Activated T-cell treated with anti-CD3 and anti-CD28 coated beads, Interleukin-2, amount 50 U/mL, for 72 hours (primary cell): Measurements from ENCODE around the gene FYN. TPM values are rescaled to one million over a fixed set of nuclear protein-coding genes. Genes with fewer than 3 reads are reported as not detected.

ENCODE experiments used
- ATAC-seq, 2 donors: fragments of 150-1000 bp; cut with Tn5 transposase; replicated peaks in 1 of 2; 2 replicates each; pipeline ENCODE4 v1.10.0; 2021; ENCODE audit warnings: moderate library complexity in 2 of 2, mild to moderate bottlenecking in 1 of 2
- DNase-seq, 2 donors: peaks; one replicate each; pipeline ENCODE4 v3.0.0; 2021 to 2022; ENCODE audit warnings: mixed read lengths in 1 of 2
- H3K27ac Mint-ChIP-seq: one replicate; pipeline ENCODE4 v1.8.0; 2022; ENCODE audit warnings: mild to moderate bottlenecking, moderate library complexity, mixed read lengths
- H3K27me3 Mint-ChIP-seq: one replicate; pipeline ENCODE4 v1.8.0; 2022; ENCODE audit warnings: low read depth, mixed read lengths
- H3K36me3 Mint-ChIP-seq, 2 donors: one replicate each; pipeline ENCODE4 v1.8.0; 2022; ENCODE audit warnings: mixed read lengths in 2 of 2, mild to moderate bottlenecking in 1 of 2; ENCODE audit not compliant: insufficient read depth in 2 of 2
- H3K4me1 Mint-ChIP-seq: one replicate; pipeline ENCODE4 v1.8.0; 2022; ENCODE audit warnings: low read depth, mixed read lengths
- H3K4me3 Mint-ChIP-seq, 2 donors: one replicate each; pipeline ENCODE4 v1.8.0; 2022; ENCODE audit warnings: mild to moderate bottlenecking in 2 of 2, mixed read lengths in 2 of 2, moderate library complexity in 2 of 2
- H3K9me3 Mint-ChIP-seq, 2 donors: one replicate each; pipeline ENCODE4 v1.8.0; 2022; ENCODE audit warnings: mixed read lengths in 2 of 2
- total RNA-seq, 2 donors: library from RNA; stranded (reverse); gene quantifications; one replicate each; pipeline ENCODE4 v1.2.3, GENCODE V29; 2022

Gene FYN
- total RNA-seq, 2 donors from 2014 or later: 504 to 505 TPM

- Mint-ChIP-seq H3K9me3 (no peaks in the 10 kb centered on the region), H3K4me3 (no peak overlapping the region), H3K36me3 (peaks cover 13 to 37% of the 10 kb centered on the region in 2 donors), H3K4me1 (peaks cover 100% of the 10 kb centered on the region), H3K27ac (no peak overlapping the region), H3K27me3 (no peaks in the 10 kb centered on the region)
- ATAC-seq (no peak), DNase-seq (no peak)
These were observed 41.8 kb downstream of the FYN start for GRCh38 chr6:111831408-111831807.

- no peaks in the 10 kb centered on the region for H3K9me3 Mint-ChIP-seq
- DNase-seq (no peak), ATAC-seq (no peak)
- H3K36me3 Mint-ChIP-seq: peaks cover 13 to 30% of the 10 kb centered on the region in 2 donors
- H3K4me1 Mint-ChIP-seq: peaks cover 100% of the 10 kb centered on the region
- H3K27ac Mint-ChIP-seq: peak overlapping the region; percentile 12
- no peaks in the 10 kb centered on the region for H3K27me3 Mint-ChIP-seq
- peak overlapping the region in 1 of 2 donors; percentile 11 for H3K4me3 Mint-ChIP-seq
These were observed 43.3 kb downstream of the FYN start for GRCh38 chr6:111829998-111830397.

GRCh38 chr6:111829581-111829980 is 43.7 kb downstream of the FYN start:
- ATAC-seq: no peak
- H3K36me3 Mint-ChIP-seq: peaks cover 11 to 27% of the 10 kb centered on the region in 2 donors

GRCh38 chr6:111828809-111829208 is 44.4 kb downstream of the FYN start:
- no peaks in the 10 kb centered on the region for H3K9me3 Mint-ChIP-seq
- no peak for DNase-seq
- no peaks in the 10 kb centered on the region for H3K27me3 Mint-ChIP-seq
- H3K27ac Mint-ChIP-seq: no peak overlapping the region
- H3K4me3 Mint-ChIP-seq: no peak overlapping the region
- H3K4me1 Mint-ChIP-seq: peaks cover 100% of the 10 kb centered on the region
- no peak for ATAC-seq
- peaks cover 11 to 21% of the 10 kb centered on the region in 2 donors for H3K36me3 Mint-ChIP-seq

More at GRCh38 chr6:111829581-111829980, 43.7 kb downstream of the FYN start:
- no peaks in the 10 kb centered on the region for H3K27me3 Mint-ChIP-seq
- no peak for DNase-seq
- H3K4me1 Mint-ChIP-seq: peaks cover 100% of the 10 kb centered on the region
- H3K9me3 Mint-ChIP-seq: no peaks in the 10 kb centered on the region
- no peak overlapping the region for H3K4me3 Mint-ChIP-seq
- peak overlapping the region; percentile 12 for H3K27ac Mint-ChIP-seq

- no peaks in the 10 kb centered on the region for H3K27me3 Mint-ChIP-seq
- DNase-seq (no peak), ATAC-seq (peak; percentile 15 to 24)
- H3K4me1 Mint-ChIP-seq: peaks cover 89% of the 10 kb centered on the region
- no peaks in the 10 kb centered on the region for H3K9me3 Mint-ChIP-seq
- H3K36me3 Mint-ChIP-seq: peaks cover 12 to 22% of the 10 kb centered on the region in 2 donors
- peak overlapping the region; percentile 71 for H3K27ac Mint-ChIP-seq
- H3K4me3 Mint-ChIP-seq: peak overlapping the region; percentile 48 to 71
These were observed 47.7 kb downstream of the FYN start for GRCh38 chr6:111825439-111826086.

GRCh38 chr6:111824608-111825337 is 48.5 kb downstream of the FYN start:
- DNase-seq: no peak

GRCh38 chr6:111823831-111824607 is 49.2 kb downstream of the FYN start:
- ATAC-seq: peak; percentile 74 to 77
- no peaks in the 10 kb centered on the region for H3K9me3 Mint-ChIP-seq
- peak in 1 of 2 donors; percentile 48 for DNase-seq

More at GRCh38 chr6:111824608-111825337, 48.5 kb downstream of the FYN start:
- H3K36me3 Mint-ChIP-seq: peaks cover 5 to 17% of the 10 kb centered on the region in 2 donors
- no peaks in the 10 kb centered on the region for H3K9me3 Mint-ChIP-seq
- H3K27ac Mint-ChIP-seq: peak overlapping the region; percentile 71
- ATAC-seq: peak; percentile 84 to 85
- H3K4me3 Mint-ChIP-seq: peak overlapping the region; percentile 48 to 71
- peaks cover 85% of the 10 kb centered on the region for H3K4me1 Mint-ChIP-seq
- no peaks in the 10 kb centered on the region for H3K27me3 Mint-ChIP-seq

GRCh38 chr6:111823012-111823411 is 50.2 kb downstream of the FYN start:
- ATAC-seq: no peak
- Mint-ChIP-seq H3K4me3 (peak overlapping the region; percentile 48 to 71), H3K9me3 (no peaks in the 10 kb centered on the region), H3K36me3 (peaks cover 5 to 22% of the 10 kb centered on the region in 2 donors), H3K27ac (peak overlapping the region; percentile 71), H3K4me1 (peaks cover 85% of the 10 kb centered on the region), H3K27me3 (no peaks in the 10 kb centered on the region)
- no peak for DNase-seq

More at GRCh38 chr6:111823831-111824607, 49.2 kb downstream of the FYN start:
- Mint-ChIP-seq H3K27me3 (no peaks in the 10 kb centered on the region), H3K4me3 (peak overlapping the region; percentile 48 to 71), H3K4me1 (peaks cover 85% of the 10 kb centered on the region), H3K36me3 (peaks cover 5 to 17% of the 10 kb centered on the region in 2 donors), H3K27ac (peak overlapping the region; percentile 71)

- Mint-ChIP-seq H3K4me3 (peak overlapping the region; percentile 56 to 65), H3K27me3 (no peaks in the 10 kb centered on the region), H3K27ac (peak overlapping the region; percentile 69), H3K36me3 (peaks cover 5 to 27% of the 10 kb centered on the region in 2 donors), H3K4me1 (peaks cover 78% of the 10 kb centered on the region), H3K9me3 (no peaks in the 10 kb centered on the region)
- no peak for DNase-seq
- no peak for ATAC-seq
These were observed 53.8 kb downstream of the FYN start for GRCh38 chr6:111819458-111819857.

- peaks cover 5 to 30% of the 10 kb centered on the region in 2 donors for H3K36me3 Mint-ChIP-seq
- peak overlapping the region; percentile 69 for H3K27ac Mint-ChIP-seq
- H3K4me1 Mint-ChIP-seq: peaks cover 76% of the 10 kb centered on the region
- peak overlapping the region; percentile 56 to 65 for H3K4me3 Mint-ChIP-seq
- no peaks in the 10 kb centered on the region for H3K27me3 Mint-ChIP-seq
- no peaks in the 10 kb centered on the region for H3K9me3 Mint-ChIP-seq
- peak; percentile 38 to 56 for ATAC-seq
- no peak for DNase-seq
These were observed 54.6 kb downstream of the FYN start for GRCh38 chr6:111818539-111819226.

- peak overlapping the region; percentile 18 for H3K27ac Mint-ChIP-seq
- H3K4me3 Mint-ChIP-seq: no peak overlapping the region
- H3K9me3 Mint-ChIP-seq: no peaks in the 10 kb centered on the region
- no peak for DNase-seq
- H3K4me1 Mint-ChIP-seq: peaks cover 76% of the 10 kb centered on the region
- H3K36me3 Mint-ChIP-seq: peaks cover 6 to 32% of the 10 kb centered on the region in 2 donors
- no peak for ATAC-seq
- no peaks in the 10 kb centered on the region for H3K27me3 Mint-ChIP-seq
These were observed 55.7 kb downstream of the FYN start for GRCh38 chr6:111817451-111818120.
